CD4-positive, alpha-beta T cell (primary cell): ENCODE results near the gene VENTX. TPM values are rescaled to one million over a fixed set of nuclear protein-coding genes. Genes with fewer than 3 reads are reported as not detected.

ENCODE experiments used
- ATAC-seq: fragments of 200-7000 bp; cut with Tn5 transposase; one replicate; pipeline ENCODE4 v1.10.0; 2022; ENCODE audit warnings: mild to moderate bottlenecking; ENCODE audit not compliant: poor library complexity
- CTCF ChIA-PET: fragments of 350-600 bp; sonication (Branson Sonifier 250); formaldehyde crosslinking; loops from one replicate; lab custom pipeline; 2021; ENCODE audit warnings: antibody characterized with exemption, inconsistent platforms; lab: Charles Lee
- POLR2A ChIA-PET: fragments of 350-600 bp; sonication (Branson Sonifier 250); formaldehyde crosslinking; loops from one replicate; lab custom pipeline; 2021; ENCODE audit warnings: antibody characterized with exemption, inconsistent platforms; lab: Charles Lee
- DNase-seq, 14 experiments: peaks; one replicate each; pipeline ENCODE4 v3.0.0-alpha.2; 2013 to 2020; ENCODE audit warnings: mixed read lengths in 2 of 14
- H3K27ac ChIP-seq, 2 donors: one replicate each; pipeline versions ENCODE4 v1.5.1 to v1.7.0; 2013; ENCODE audit warnings: low read length in 2 of 2, low read depth in 1 of 2, mild to moderate bottlenecking in 1 of 2
- H3K27me3 ChIP-seq, 2 experiments: 1 replicate in 1 of 2; 2 replicates in 1 of 2; pipeline versions ENCODE4 v1.6.1 to v1.7.0; 2013; ENCODE audit warnings: low read length in 2 of 2, control low read depth in 1 of 2, mild to moderate bottlenecking in 1 of 2, moderate library complexity in 1 of 2; ENCODE audit not compliant: insufficient read depth in 2 of 2, control insufficient read depth in 1 of 2
- H3K36me3 ChIP-seq: one replicate; pipeline ENCODE4 v1.6.1; 2013; ENCODE audit warnings: low read length, control low read depth; ENCODE audit not compliant: insufficient read depth
- H3K4me1 ChIP-seq: one replicate; pipeline ENCODE4 v1.6.1; 2013; ENCODE audit warnings: low read length, control low read depth; ENCODE audit not compliant: insufficient read depth
- H3K4me3 ChIP-seq: one replicate; pipeline ENCODE4 v1.5.1; 2013; ENCODE audit warnings: mild to moderate bottlenecking, low read length, moderate library complexity
- H3K9me3 ChIP-seq, 2 experiments: 1 replicate in 1 of 2; 2 replicates in 1 of 2; pipeline versions ENCODE4 v1.6.1 to v1.7.0; 2013; ENCODE audit warnings: low read length in 2 of 2, mild to moderate bottlenecking in 2 of 2, control low read depth in 1 of 2, moderate library complexity in 1 of 2; ENCODE audit not compliant: control insufficient read depth in 1 of 2, insufficient read depth in 1 of 2
- H3K27ac Mint-ChIP-seq: one replicate; pipeline ENCODE4 v1.8.0; 2020; ENCODE audit warnings: mixed read lengths
- H3K27me3 Mint-ChIP-seq: one replicate; pipeline ENCODE4 v1.8.0; 2021; ENCODE audit warnings: mixed read lengths
- H3K36me3 Mint-ChIP-seq: one replicate; pipeline ENCODE4 v1.8.0; 2021; ENCODE audit warnings: low read depth, mixed read lengths
- H3K4me1 Mint-ChIP-seq: one replicate; pipeline ENCODE4 v1.8.0; 2021; ENCODE audit warnings: low read depth, mixed read lengths
- H3K4me3 Mint-ChIP-seq: one replicate; pipeline ENCODE4 v1.8.0; 2020; ENCODE audit warnings: mild to moderate bottlenecking, mixed read lengths
- H3K9me3 Mint-ChIP-seq: one replicate; pipeline ENCODE4 v1.8.0; 2020; ENCODE audit warnings: mixed read lengths
- intact Hi-C, 2 experiments: fragments of 100-400 bp; cut with DNase I in 1 of 2; cut with micrococcal nuclease in 1 of 2; formaldehyde crosslinking; loops; one replicate each; pipeline versions ENCODE4 v1.15.1 to v1.9.0; 2023 to 2025; cut with DNase I, micrococcal nuclease
- total RNA-seq, 174 experiments: library from RNA in 2 of 174; stranded (reverse) in 2 of 174; gene quantifications; one replicate each; pipeline ENCODE4 v1.2.3 and lab custom pipeline; 2021 to 2026
- TF ChIP-seq, protein P1 (sequence below): fragments of 200-600 bp; IDR thresholded peaks from one replicate; pipeline ENCODE4 v1.8.0; 2022; ENCODE audit warnings: antibody characterized with exemption, mild to moderate bottlenecking

VENTX gene
- total RNA-seq, 2 experiments from 2014 or later, result 0.11 to 0.14 TPM

DNA sequence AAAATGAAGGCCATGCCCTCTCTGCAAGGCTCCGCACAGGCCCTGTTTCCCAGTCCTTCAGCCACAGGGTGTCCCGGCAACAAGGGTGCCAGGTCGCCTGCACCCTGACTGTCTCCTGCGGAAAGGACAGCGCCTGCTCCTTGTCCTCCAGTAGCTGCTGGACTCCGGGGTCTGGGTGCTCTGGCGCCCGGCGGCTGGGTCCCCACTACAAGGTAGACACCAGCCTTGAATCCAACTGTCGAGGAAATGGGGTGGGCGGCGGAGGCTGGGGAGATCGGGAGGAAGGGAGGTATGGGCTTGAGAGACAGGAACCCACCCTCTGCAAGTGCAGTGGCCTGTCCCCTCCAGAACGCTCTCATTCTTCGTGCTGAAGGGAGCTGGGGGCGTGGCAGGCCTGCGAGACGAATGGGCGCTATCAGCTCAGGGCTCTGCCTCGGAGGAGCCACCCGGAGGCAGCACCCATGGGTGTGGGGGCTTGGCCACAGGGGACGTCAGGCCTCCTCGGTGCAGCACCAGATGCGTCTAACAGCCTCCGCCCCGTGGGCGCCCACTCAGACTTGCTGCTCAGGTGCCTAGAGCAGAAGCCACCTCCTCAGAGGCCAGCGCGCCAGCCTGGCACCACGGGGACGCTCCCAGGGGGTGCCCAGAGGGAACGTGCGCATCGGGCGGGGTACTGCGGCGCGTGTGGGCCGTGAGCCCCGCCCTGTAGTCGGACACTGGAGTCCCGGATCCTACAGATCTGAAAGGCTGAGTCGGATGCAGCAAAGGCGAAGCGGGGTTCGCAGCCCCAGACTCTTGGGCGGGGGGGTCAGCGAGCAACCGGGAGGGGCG, 23.5 kb downstream of the VENTX start:
- H3K36me3 Mint-ChIP-seq, result peaks cover 19% of the 10 kb centered on the region
- CTCF ChIA-PET, result interaction anchor here (1.7 kb wide), 1 partner anchor 14 kb away, joined by 7 read pairs; no protein-coding TSS in a partner anchor
- Histone ChIP-seq H3K4me1 (peaks cover 89% of the 10 kb centered on the region), H3K36me3 (peaks cover 7% of the 10 kb centered on the region), H3K27me3 (no peaks in the 10 kb centered on the region), H3K4me3 (peak overlapping the region; percentile 55), H3K9me3 (no peaks in the 10 kb centered on the region), H3K27ac (peak overlapping the region; percentile 63 to 71)
- H3K4me3 Mint-ChIP-seq, result peak overlapping the region; percentile 86
- no peaks in the 10 kb centered on the region for H3K9me3 Mint-ChIP-seq
- peak overlapping the region; percentile 99 for H3K27ac Mint-ChIP-seq
- POLR2A ChIA-PET, result interaction anchor here (1.6 to 1.8 kb wide), 2 partner anchors 14 to 47 kb away, joined by 6 read pairs; no protein-coding TSS in a partner anchor
- peak; percentile 48 for ATAC-seq
- TF ChIP-seq, protein P1, sequence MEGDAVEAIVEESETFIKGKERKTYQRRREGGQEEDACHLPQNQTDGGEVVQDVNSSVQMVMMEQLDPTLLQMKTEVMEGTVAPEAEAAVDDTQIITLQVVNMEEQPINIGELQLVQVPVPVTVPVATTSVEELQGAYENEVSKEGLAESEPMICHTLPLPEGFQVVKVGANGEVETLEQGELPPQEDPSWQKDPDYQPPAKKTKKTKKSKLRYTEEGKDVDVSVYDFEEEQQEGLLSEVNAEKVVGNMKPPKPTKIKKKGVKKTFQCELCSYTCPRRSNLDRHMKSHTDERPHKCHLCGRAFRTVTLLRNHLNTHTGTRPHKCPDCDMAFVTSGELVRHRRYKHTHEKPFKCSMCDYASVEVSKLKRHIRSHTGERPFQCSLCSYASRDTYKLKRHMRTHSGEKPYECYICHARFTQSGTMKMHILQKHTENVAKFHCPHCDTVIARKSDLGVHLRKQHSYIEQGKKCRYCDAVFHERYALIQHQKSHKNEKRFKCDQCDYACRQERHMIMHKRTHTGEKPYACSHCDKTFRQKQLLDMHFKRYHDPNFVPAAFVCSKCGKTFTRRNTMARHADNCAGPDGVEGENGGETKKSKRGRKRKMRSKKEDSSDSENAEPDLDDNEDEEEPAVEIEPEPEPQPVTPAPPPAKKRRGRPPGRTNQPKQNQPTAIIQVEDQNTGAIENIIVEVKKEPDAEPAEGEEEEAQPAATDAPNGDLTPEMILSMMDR, result no peak
- DNase-seq, result peak; percentile 31 to 88 (median 55)
- intact Hi-C loops, result loop anchor here (1.0 to 10.0 kb wide), 7 partner anchors 15 to 956 kb away; partner anchors contain the start of genes ADAM8 (in 1 of the 2), ECHS1 (in 1 of the 2), INPP5A (in 1 of the 2) and MTG1 (in 1 of the 2)
- H3K4me1 Mint-ChIP-seq, result peaks cover 81% of the 10 kb centered on the region
- H3K27me3 Mint-ChIP-seq, result peaks cover 5% of the 10 kb centered on the region

DNA sequence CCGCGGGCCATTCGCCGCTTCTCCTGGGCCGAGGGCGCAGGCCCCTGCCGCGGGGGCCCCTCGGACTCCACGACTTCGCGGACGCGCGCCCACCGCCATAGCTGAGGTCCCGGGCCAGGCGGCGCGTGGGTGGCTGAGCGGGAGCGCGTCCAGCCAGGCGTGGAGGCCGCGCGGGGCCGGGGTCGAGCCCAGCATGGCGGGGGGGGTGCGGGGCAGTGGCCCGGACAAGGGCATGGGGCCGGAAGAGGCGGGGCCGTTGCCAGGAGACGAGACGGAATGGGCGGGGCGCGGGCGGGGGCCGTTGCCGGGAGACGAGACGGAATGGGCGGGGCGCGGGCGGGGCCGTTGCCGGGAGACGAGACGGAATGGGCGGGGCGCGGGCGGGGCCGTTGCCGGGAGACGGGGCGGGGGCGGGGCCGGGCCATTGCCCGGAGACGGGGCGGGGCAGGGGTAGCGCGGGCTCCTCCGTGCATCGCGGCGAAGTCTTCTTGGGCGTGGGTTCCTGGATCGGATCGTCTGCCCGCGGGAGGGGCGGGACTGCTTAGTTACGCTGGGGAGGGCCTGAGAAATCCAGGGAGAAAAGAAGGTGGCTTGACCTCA, 24.2 kb downstream of the VENTX start:
- Mint-ChIP-seq H3K4me3 (peak overlapping the region; percentile 82), H3K27me3 (peaks cover 5% of the 10 kb centered on the region), H3K36me3 (peaks cover 20% of the 10 kb centered on the region), H3K27ac (peak overlapping the region; percentile 99), H3K9me3 (no peaks in the 10 kb centered on the region), H3K4me1 (peaks cover 80% of the 10 kb centered on the region)
- DNase-seq (peak; percentile 75 to 91 (median 85)), ATAC-seq (peak; percentile 27)
- peak overlapping the region; percentile 55 for H3K4me3 ChIP-seq
- CTCF ChIA-PET, result interaction anchor here (1.7 kb wide), 1 partner anchor 13 kb away, joined by 7 read pairs; no protein-coding TSS in a partner anchor
- peaks cover 7% of the 10 kb centered on the region for H3K36me3 ChIP-seq
- intact Hi-C loops, result loop anchor here (1.0 to 10.0 kb wide), 6 partner anchors 46 to 957 kb away; partner anchors contain the start of genes ECHS1 (in 1 of the 2), INPP5A (in 1 of the 2), MTG1 (in 1 of the 2) and STK32C (in 1 of the 2)
- POLR2A ChIA-PET, result interaction anchor here (1.3 to 3.0 kb wide), 5 partner anchors 14 to 74 kb away, joined by 3 to 22 read pairs (median 6); partner anchors contain the start of genes ADAM8 and CALY
- no peaks in the 10 kb centered on the region for H3K27me3 ChIP-seq
- no peaks in the 10 kb centered on the region for H3K9me3 ChIP-seq
- H3K4me1 ChIP-seq, result peaks cover 93% of the 10 kb centered on the region
- TF ChIP-seq, protein P1, result no peak
- H3K27ac ChIP-seq, result peak overlapping the region; percentile 63 to 71

DNA sequence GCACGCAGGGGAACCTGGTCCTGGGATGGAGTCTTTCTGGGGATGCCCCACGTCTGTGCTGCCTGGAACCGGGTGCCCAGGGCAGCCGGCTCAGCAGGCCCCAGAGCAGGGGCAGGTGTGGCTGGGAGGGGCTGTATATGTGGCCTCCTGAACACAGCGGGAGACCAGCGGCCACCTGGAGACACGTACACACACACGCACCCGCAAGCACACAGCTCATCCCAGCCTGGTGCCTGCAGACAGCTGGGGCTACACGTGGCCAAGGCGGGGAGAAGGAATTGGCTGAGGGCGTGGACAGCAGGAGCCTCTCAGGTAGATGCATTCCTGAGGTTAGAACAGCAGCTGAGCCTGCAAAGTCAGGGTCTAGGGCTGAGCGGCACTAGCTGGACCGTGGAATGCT, 25.0 kb downstream of the VENTX start:
- Histone ChIP-seq H3K36me3 (peaks cover 10% of the 10 kb centered on the region), H3K4me1 (peaks cover 85% of the 10 kb centered on the region), H3K27me3 (no peaks in the 10 kb centered on the region), H3K9me3 (no peaks in the 10 kb centered on the region), H3K27ac (peak overlapping the region; percentile 38 to 59), H3K4me3 (no peak overlapping the region)
- no peak for ATAC-seq
- Mint-ChIP-seq H3K4me3 (peak overlapping the region; percentile 82), H3K4me1 (peaks cover 72% of the 10 kb centered on the region), H3K36me3 (peaks cover 20% of the 10 kb centered on the region), H3K27ac (peak overlapping the region; percentile 90), H3K27me3 (peaks cover 5% of the 10 kb centered on the region), H3K9me3 (no peaks in the 10 kb centered on the region)
- ChIA-PET CTCF (no interaction called here), POLR2A (interaction anchor here (1.3 to 3.0 kb wide), 3 partner anchors 13 to 74 kb away, joined by 3 to 22 read pairs (median 4); partner anchors contain the start of genes ADAM8 and CALY)
- peak in 2 of 14 experiments; percentile 32 to 48 for DNase-seq
- TF ChIP-seq, protein P1, result no peak
- intact Hi-C loops, result loop anchor here (5.0 to 10.0 kb wide), 5 partner anchors 110 to 958 kb away; partner anchors contain the start of genes ECHS1 (in 1 of the 2), INPP5A (in 1 of the 2), MTG1 (in 1 of the 2) and STK32C (in 1 of the 2)
